ENCODE data around the gene SLC12A3. TPM values are rescaled to one million over a fixed set of nuclear protein-coding genes. Genes with fewer than 3 reads are reported as not detected.
A peak's percentile ranks its signal among the peaks of the same experiment; 100 is the strongest.

SLC12A3 gene
- total RNA-seq, 2 experiments from 2014 or later: not detected

DNA sequence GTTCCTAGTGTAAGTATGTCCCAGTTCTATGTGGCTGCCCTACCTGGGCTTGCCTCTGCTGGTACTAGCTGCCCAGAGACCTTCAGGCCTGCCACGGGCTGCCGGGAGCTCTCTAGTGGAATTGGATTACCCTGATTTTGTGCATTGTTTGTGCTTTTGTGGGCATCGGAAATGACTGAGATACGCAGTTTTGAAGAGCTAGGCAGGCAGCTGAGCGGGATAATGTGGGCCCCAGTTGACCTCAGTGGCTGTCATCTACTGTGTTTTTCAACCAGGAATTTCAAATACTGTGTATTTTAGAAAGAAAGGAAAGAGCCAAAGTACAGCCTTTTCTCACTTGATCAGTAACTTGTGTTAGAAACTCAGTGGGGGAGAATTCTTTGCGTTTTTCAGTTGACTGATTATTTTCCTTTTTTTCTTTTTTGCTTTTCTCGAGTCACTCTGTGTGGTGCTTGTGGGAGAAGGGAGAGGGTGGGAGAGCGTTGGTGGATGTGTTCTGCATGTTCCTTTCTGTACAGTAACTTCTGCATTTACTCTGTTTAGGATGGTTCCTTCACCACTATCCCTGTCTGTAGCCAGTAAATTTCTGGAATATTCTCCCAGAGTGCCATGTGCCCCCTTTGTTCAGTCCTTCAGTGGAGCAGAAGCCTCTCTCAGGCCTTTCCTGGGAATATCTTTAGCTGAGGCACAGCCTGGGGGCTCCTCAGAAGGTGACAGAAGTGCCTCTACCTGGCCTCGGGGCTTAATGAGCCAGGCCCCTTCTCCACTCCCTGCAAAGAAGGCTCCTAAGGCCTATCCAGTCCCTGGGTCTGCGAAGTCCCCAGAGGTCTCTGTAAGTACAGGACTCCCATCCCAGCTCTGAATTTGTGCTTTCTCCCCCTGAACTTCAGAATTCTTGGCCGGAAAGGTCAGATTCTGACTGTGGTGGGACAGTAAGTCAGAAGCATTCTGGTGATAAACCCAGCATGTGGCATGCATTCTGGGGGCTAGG is 15.0 kb upstream of the SLC12A3 start:
- H3K36me3 Mint-ChIP-seq (ENCODE audit: low read depth): peaks cover 31% of the 10 kb centered on the region
- no peak overlapping the region for H3K4me3 Mint-ChIP-seq
- H3K4me1 Mint-ChIP-seq: peaks cover 26% of the 10 kb centered on the region
- POLR2A ChIA-PET: no interaction called here
- H3K27ac Mint-ChIP-seq: no peak overlapping the region
- CTCF ChIA-PET: interaction anchor here (0.5 to 4.4 kb wide), 3 partner anchors 17 to 103 kb away, joined by 3 to 23 read pairs (median 3); no protein-coding TSS in a partner anchor
- DNase-seq: no peak
- H3K27me3 Mint-ChIP-seq: no peaks in the 10 kb centered on the region
- peaks cover 12% of the 10 kb centered on the region for H3K9me3 Mint-ChIP-seq

DNA sequence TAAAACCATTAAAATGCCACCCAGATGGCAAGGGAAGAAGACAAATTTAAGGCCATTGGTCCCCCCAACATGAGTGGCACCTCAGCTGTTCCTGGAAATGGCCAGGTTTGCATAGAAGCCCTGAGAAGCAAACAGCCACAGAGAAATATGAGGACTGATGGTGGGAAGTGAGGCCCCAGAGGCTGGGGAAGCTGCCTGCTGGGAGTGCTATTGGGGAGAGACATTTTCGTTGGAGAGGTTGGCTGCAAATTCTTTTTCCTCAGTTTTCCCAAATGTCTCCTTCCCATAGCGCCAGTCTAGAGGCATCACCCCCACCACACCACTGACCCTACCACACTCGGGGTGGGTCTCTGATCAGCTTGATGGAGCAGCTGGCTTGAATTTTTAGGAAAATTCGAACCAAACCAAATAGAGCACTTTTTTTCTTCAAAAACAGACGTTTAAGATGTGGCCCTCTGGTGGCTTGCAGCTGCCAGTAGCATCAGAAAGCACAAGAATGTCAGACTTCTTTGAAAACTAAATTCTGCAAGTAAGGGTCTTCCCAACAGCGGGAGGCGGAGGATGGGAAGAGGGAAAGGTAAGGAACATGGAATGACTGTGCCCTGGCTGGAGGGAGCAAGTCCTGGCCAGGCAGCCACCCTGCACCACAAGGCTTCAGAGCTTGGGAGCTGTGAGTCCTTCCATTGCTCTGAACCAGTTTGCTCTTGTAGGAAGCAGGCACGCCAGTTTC is 13.2 kb upstream of the SLC12A3 start:
- H3K9me3 Mint-ChIP-seq: peaks cover 12% of the 10 kb centered on the region
- ChIA-PET CTCF (interaction anchor here (0.8 to 4.4 kb wide), 5 partner anchors 9 to 150 kb away, joined by 3 to 23 read pairs (median 3); no protein-coding TSS in a partner anchor), POLR2A (no interaction called here)
- no peaks in the 10 kb centered on the region for H3K27me3 Mint-ChIP-seq
- peaks cover 23% of the 10 kb centered on the region for H3K4me1 Mint-ChIP-seq
- DNase-seq: no peak
- peaks cover 21% of the 10 kb centered on the region for H3K36me3 Mint-ChIP-seq (ENCODE audit: low read depth)
- H3K4me3 Mint-ChIP-seq: no peak overlapping the region
- no peak overlapping the region for H3K27ac Mint-ChIP-seq

DNA sequence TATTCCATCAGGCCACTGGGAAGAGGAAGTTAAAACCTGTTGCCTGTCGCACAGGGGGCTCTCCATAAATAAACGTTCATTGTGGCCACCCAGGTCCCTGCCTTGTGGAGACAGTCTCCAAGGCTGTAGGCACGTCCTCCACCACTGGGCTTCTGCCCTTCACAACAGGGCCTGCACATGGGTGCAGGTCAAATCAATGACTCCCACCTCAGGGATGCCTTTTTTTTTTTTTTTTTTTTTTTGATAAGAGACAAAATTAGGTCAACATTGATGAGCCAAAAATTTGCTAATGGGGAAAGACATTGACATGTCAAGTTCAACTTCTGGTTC is 12.6 kb upstream of the SLC12A3 start:
- Mint-ChIP-seq H3K4me1 (peaks cover 18% of the 10 kb centered on the region), H3K36me3 (ENCODE audit: low read depth) (peaks cover 19% of the 10 kb centered on the region), H3K4me3 (no peak overlapping the region), H3K9me3 (peaks cover 11% of the 10 kb centered on the region), H3K27ac (no peak overlapping the region), H3K27me3 (no peaks in the 10 kb centered on the region)
- ChIA-PET CTCF (interaction anchor here (0.6 to 4.4 kb wide), 5 partner anchors 10 to 18 kb away, joined by 3 to 23 read pairs (median 3); no protein-coding TSS in a partner anchor), POLR2A (no interaction called here)
- DNase-seq: no peak

DNA sequence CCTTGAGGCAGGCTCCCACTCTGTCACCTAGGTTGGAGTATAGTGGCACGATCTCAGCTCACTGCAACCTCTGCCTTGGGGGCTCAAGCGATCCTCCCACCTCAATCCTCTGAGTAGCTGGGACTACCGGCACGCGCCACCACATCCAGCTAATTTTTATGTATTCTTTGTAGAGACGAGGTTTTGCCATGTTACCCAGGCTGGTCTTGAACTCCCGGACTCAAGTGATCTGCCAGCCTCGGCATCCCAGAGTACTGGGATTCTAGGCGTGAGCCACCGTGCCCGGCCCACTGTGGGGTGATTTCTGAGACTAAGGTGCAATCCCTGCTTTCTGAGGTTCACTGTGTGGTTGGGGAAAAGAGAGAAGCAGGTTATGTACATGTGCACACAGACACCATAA is 12.0 kb upstream of the SLC12A3 start:
- peaks cover 5% of the 10 kb centered on the region for H3K9me3 Mint-ChIP-seq
- POLR2A ChIA-PET: no interaction called here

DNA sequence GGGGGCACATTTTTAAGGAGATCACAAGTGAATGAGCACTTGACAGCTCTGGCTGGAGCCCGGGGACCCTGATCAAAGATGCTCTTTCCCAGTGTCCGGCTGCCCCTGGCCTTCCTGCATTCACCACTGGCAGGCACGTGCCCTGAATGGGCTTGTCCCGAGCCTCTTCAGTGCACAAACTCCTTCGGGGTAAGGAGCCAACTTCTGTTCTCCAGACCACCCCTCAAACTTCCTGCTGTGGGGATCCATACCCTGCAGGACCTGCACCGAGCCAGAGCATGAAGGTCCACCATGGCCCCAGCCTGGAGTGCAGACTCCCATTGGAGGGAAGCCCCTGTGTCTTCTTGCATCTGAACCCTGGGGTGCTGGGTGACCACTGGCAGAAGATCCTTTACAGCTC is 9.8 kb upstream of the SLC12A3 start:
- DNase-seq: no peak
- Mint-ChIP-seq H3K4me1 (peaks cover 12% of the 10 kb centered on the region), H3K9me3 (no peaks in the 10 kb centered on the region), H3K27ac (no peak overlapping the region), H3K36me3 (ENCODE audit: low read depth) (no peaks in the 10 kb centered on the region), H3K4me3 (no peak overlapping the region), H3K27me3 (no peaks in the 10 kb centered on the region)
- POLR2A ChIA-PET: interaction anchor here (0.6 kb wide), 1 partner anchor 954 kb away, joined by 3 read pairs; no protein-coding TSS in a partner anchor
- CTCF ChIA-PET: interaction anchor here (0.5 to 4.6 kb wide), 4 partner anchors 12 to 255 kb away, joined by 3 to 15 read pairs (median 8); no protein-coding TSS in a partner anchor

More for the DNA sequence above, 12.0 kb upstream of the SLC12A3 start:
- H3K4me1 Mint-ChIP-seq: peaks cover 12% of the 10 kb centered on the region
- CTCF ChIA-PET: interaction anchor here (0.6 to 4.4 kb wide), 4 partner anchors 10 to 17 kb away, joined by 3 to 23 read pairs (median 5); no protein-coding TSS in a partner anchor
- H3K36me3 Mint-ChIP-seq (ENCODE audit: low read depth): peaks cover 13% of the 10 kb centered on the region
- H3K4me3 Mint-ChIP-seq: no peak overlapping the region
- no peak for DNase-seq
- no peak overlapping the region for H3K27ac Mint-ChIP-seq
- H3K27me3 Mint-ChIP-seq: no peaks in the 10 kb centered on the region

DNA sequence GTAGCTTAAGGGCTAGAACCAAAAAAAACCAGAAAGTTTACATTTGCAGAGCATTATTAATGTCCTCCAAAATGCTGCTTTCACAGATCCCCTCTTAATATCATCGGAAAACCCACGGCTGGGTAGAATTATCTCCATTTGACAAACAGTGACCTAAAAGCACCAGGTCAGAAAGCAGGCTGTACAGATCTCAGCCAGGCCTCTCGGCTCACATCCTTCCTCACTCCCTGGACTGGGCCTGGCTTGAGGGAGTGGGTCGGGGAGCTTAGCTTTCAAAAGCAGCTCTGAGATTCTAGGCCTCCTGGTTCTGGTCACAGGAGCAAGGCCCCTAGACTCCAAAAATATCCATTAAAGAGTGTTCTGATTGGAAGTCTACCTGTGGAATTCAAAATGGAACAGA is 9.1 kb upstream of the SLC12A3 start:
- H3K27ac Mint-ChIP-seq: no peak overlapping the region
- no peaks in the 10 kb centered on the region for H3K27me3 Mint-ChIP-seq
- ChIA-PET POLR2A (no interaction called here), CTCF (interaction anchor here (1.0 to 4.6 kb wide), 5 partner anchors 11 to 72 kb away, joined by 3 to 15 read pairs (median 8); no protein-coding TSS in a partner anchor)
- H3K4me1 Mint-ChIP-seq: peaks cover 19% of the 10 kb centered on the region
- H3K36me3 Mint-ChIP-seq (ENCODE audit: low read depth): no peaks in the 10 kb centered on the region
- DNase-seq: no peak
- H3K9me3 Mint-ChIP-seq: no peaks in the 10 kb centered on the region
- H3K4me3 Mint-ChIP-seq: no peak overlapping the region

DNA sequence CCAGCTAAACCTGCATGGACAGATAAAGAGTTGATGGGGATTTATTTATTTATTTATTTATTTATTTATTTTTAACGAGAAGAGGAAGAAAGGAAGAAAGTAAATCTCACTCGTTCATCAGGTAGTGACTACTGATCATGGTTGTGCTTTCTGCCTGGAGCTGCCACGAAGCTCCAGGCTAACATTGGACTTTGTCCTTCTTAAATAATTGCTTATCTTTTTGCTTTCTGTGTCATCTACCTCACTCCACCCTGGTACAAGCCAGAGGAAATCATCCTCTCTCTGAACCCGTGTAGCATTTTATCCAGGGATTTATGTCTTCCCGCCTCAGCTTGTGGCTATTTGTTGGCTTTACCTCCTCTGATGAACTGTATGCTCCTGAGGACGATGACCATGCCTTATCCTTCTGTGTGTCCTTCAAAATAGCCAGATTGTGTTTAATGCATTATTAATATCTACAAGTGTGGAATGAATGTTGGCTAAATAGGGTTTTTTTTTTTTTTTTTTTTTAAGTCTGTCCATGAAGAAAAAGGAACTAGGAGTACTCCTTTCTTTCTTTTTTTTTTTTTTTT is 8.0 kb upstream of the SLC12A3 start:
- Mint-ChIP-seq H3K27me3 (no peaks in the 10 kb centered on the region), H3K4me1 (peaks cover 30% of the 10 kb centered on the region), H3K27ac (no peak overlapping the region), H3K4me3 (no peak overlapping the region), H3K36me3 (ENCODE audit: low read depth) (no peaks in the 10 kb centered on the region), H3K9me3 (no peaks in the 10 kb centered on the region)
- DNase-seq: no peak
- POLR2A ChIA-PET: no interaction called here
- CTCF ChIA-PET: interaction anchor here (0.5 to 4.6 kb wide), 5 partner anchors 10 to 183 kb away, joined by 3 to 15 read pairs (median 8); no protein-coding TSS in a partner anchor

DNA sequence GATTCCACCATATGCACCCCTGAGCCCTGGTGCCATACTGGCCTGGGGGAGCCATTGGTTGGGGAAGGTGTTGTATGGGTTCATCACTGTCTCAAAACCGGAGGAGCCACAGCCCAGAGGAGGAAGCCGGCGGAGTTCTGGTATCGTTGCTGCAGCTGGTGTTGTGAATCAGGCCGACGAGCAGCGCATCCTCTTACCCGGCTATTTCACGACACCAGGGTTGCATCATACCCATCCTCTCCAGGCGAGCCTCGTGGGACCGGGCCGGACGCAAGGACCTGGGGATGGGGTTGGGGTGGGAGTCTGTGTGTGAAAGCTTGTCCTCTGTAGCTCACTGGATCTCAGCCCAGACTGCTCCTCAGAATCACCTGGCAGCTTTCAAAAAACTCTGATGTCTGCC is 6.6 kb upstream of the SLC12A3 start:
- no peak overlapping the region for H3K4me3 Mint-ChIP-seq
- ChIA-PET POLR2A (no interaction called here), CTCF (interaction anchor here (1.0 to 1.7 kb wide), 4 partner anchors 8 to 241 kb away, joined by 3 to 4 read pairs (median 4); no protein-coding TSS in a partner anchor)
- no peaks in the 10 kb centered on the region for H3K27me3 Mint-ChIP-seq
- H3K27ac Mint-ChIP-seq: no peak overlapping the region
- no peaks in the 10 kb centered on the region for H3K36me3 Mint-ChIP-seq (ENCODE audit: low read depth)
- no peak for DNase-seq
- H3K9me3 Mint-ChIP-seq: no peaks in the 10 kb centered on the region
- peaks cover 44% of the 10 kb centered on the region for H3K4me1 Mint-ChIP-seq

DNA sequence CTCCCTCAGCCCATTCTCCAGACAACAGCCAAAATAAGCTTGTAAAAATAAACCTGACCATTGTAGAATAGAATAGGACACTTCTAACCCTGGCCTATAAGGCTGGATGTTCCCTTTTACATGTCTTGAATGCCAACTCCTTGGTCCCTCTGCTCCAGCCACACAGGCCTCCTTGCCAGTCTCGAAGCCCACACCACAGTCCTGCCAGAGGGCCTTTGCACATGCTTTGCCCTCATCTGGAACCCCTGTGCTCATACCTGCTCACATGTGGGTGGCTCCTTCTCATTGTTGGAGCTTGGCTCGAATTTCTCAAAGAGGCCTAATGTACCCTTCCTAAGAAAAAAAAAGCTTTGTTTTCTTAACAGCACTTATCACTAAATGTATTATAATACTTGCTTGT is 5.4 kb upstream of the SLC12A3 start:
- Mint-ChIP-seq H3K36me3 (ENCODE audit: low read depth) (no peaks in the 10 kb centered on the region), H3K4me3 (no peak overlapping the region), H3K27ac (peak overlapping the region; percentile 94), H3K9me3 (no peaks in the 10 kb centered on the region), H3K4me1 (peaks cover 45% of the 10 kb centered on the region), H3K27me3 (no peaks in the 10 kb centered on the region)
- POLR2A ChIA-PET: interaction anchor here (0.6 kb wide), 1 partner anchor 9 kb away, joined by 3 read pairs; no protein-coding TSS in a partner anchor
- CTCF ChIA-PET: interaction anchor here (0.5 to 1.7 kb wide), 11 partner anchors 8 to 242 kb away, joined by 3 to 6 read pairs (median 3); no protein-coding TSS in a partner anchor
- DNase-seq: no peak

DNA sequence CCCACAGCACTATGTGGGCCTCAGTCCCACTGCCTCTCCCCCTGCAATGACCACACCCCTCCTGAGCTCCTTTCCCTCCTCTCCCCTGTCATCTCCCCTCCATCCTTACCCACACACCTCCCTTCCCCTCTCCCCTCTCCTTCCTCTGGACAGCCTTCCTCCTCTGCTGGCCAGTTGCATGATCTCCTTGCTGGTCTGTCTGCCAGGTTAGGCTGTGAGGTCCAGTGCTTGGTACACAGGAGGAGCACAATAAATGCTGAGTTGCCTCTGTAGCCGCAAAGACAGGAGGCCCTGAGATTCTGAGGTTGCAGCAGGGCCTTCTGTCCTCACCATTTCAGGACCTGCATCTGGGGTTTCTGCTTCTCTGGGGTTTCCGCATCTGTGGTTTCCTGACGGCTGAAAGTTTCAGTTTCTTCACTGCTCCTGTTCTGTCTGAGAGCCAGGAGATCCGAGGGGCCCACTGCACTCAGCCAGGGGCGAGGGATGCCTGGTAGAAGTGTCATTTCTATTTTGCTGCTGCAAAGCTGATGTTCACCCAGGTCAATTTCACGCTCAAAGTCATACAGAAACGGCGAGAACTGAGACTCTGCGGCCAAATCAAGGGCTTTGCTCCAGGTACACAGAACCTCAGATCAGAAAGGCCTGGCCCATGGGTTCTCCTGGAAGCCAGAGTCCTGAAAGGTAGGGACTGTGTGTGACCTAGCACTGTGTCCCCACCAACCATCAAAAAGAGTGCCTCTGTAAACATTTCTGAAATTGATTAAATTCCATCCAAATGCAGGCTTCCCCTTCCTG is 4.6 kb upstream of the SLC12A3 start:
- DNase-seq: peak; percentile 51
- H3K9me3 Mint-ChIP-seq: no peaks in the 10 kb centered on the region
- peak overlapping the region; percentile 94 for H3K27ac Mint-ChIP-seq
- ChIA-PET POLR2A (interaction anchor here (0.6 kb wide), 1 partner anchor 8 kb away, joined by 3 read pairs; no protein-coding TSS in a partner anchor), CTCF (interaction anchor here (0.5 to 1.6 kb wide), 8 partner anchors 9 to 160 kb away, joined by 3 to 6 read pairs (median 3); no protein-coding TSS in a partner anchor)
- H3K36me3 Mint-ChIP-seq (ENCODE audit: low read depth): no peaks in the 10 kb centered on the region
- peaks cover 45% of the 10 kb centered on the region for H3K4me1 Mint-ChIP-seq
- H3K4me3 Mint-ChIP-seq: peak overlapping the region; percentile 59
- H3K27me3 Mint-ChIP-seq: no peaks in the 10 kb centered on the region

DNA sequence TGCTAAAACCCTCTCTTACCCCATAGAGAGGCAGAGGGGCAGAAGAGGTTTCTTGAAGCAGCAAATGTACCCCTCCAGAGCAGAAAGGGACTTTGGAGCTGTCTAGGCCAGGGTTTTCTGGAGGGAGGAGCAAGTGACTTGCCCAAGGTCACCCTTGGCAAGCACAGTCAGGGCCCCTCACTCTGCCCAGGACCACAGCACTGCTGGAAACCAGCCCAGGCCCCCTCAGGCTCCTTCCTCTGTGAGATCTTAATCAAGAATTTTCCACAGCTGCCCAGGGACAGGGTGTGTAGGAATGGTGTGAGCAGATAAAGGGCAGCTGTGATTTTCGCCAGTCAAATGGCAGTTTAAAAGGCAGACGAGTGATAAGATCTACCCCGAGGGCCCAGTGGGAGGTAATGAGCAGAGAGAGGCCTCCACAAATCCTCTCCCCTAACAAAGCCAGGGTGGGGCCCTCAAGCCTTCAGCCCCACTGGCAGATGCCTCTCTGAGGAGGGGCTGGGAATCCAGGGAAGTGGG is 3.9 kb upstream of the SLC12A3 start:
- no peaks in the 10 kb centered on the region for H3K27me3 Mint-ChIP-seq
- no peak for DNase-seq
- ChIA-PET POLR2A (interaction anchor here (0.6 kb wide), 1 partner anchor 326 kb away, joined by 3 read pairs; no protein-coding TSS in a partner anchor), CTCF (interaction anchor here (0.8 to 2.9 kb wide), 3 partner anchors 10 to 15 kb away, joined by 3 to 6 read pairs (median 3); no protein-coding TSS in a partner anchor)
- no peaks in the 10 kb centered on the region for H3K9me3 Mint-ChIP-seq
- H3K27ac Mint-ChIP-seq: peak overlapping the region; percentile 94
- peak overlapping the region; percentile 18 for H3K4me3 Mint-ChIP-seq
- H3K4me1 Mint-ChIP-seq: peaks cover 45% of the 10 kb centered on the region
- no peaks in the 10 kb centered on the region for H3K36me3 Mint-ChIP-seq (ENCODE audit: low read depth)

All from activated CD4-positive, alpha-beta T cell treated with anti-CD3 and anti-CD28 coated beads, Interleukin-2, amount 10 ng/mL, durations not matched to agents 7 days and 5 days (primary cell).